HG03571 (cell line): ENCODE results near the gene OTULIN.

Experiments
- ATAC-seq: cut with Tn5 transposase; IDR thresholded peaks from one replicate; pipeline ENCODE4 v1.9.1; 2021; ENCODE audit not compliant: unreplicated experiment

The OTULIN gene

GRCh38 chr5:14718778-14719177 lies 54.3 kb downstream of the OTULIN start:
- no peak for ATAC-seq

GRCh38 chr5:14720236-14720923 lies 55.9 kb downstream of the OTULIN start:
- no peak for ATAC-seq

- ATAC-seq = no peak
These were observed 57.6 kb downstream of the OTULIN start for GRCh38 chr5:14721990-14722656.

- no peak for ATAC-seq
These were observed 58.4 kb downstream of the OTULIN start for GRCh38 chr5:14722923-14723322.

- ATAC-seq = no peak
These were observed 59.2 kb downstream of the OTULIN start for GRCh38 chr5:14723701-14724132.

- no peak for ATAC-seq
These were observed 60.1 kb downstream of the OTULIN start for GRCh38 chr5:14724633-14725032.

GRCh38 chr5:14726066-14726838 lies 61.7 kb downstream of the OTULIN start:
- no peak for ATAC-seq

GRCh38 chr5:14727428-14727865 lies 62.9 kb downstream of the OTULIN start:
- peak; percentile 58 for ATAC-seq

- ATAC-seq = no peak
These were observed 63.5 kb downstream of the OTULIN start for GRCh38 chr5:14727928-14728458.

- ATAC-seq = no peak
These were observed 64.0 kb downstream of the OTULIN start for GRCh38 chr5:14728459-14728938.

GRCh38 chr5:14729448-14730385 lies 65.2 kb downstream of the OTULIN start:
- ATAC-seq = no peak

GRCh38 chr5:14730466-14730865 lies 65.9 kb downstream of the OTULIN start:
- ATAC-seq = no peak

GRCh38 chr5:14730881-14731280 lies 66.4 kb downstream of the OTULIN start:
- no peak for ATAC-seq

- ATAC-seq = no peak
These were observed 68.5 kb downstream of the OTULIN start for GRCh38 chr5:14732991-14733390.

- no peak for ATAC-seq
These were observed 69.1 kb downstream of the OTULIN start for GRCh38 chr5:14733661-14734060.

GRCh38 chr5:14734396-14734795 lies 69.9 kb downstream of the OTULIN start:
- ATAC-seq = no peak

- no peak for ATAC-seq
These were observed 71.4 kb downstream of the OTULIN start for GRCh38 chr5:14735944-14736343.

- ATAC-seq = no peak
These were observed 72.8 kb downstream of the OTULIN start for GRCh38 chr5:14737291-14737690.

GRCh38 chr5:14738050-14738449 lies 73.5 kb downstream of the OTULIN start:
- ATAC-seq = no peak

GRCh38 chr5:14739538-14739937 lies 75.0 kb downstream of the OTULIN start:
- ATAC-seq = no peak
